DOHH2 (cell line): ENCODE results near the gene PLEKHB2.

Source experiments
- H3F3A ChIP-seq: fragments of 200-600 bp; sonication (generic), shearing (Covaris generic); 2 replicates; pipeline ENCODE4 v1.6.0; 2016; ENCODE audit warnings: antibody characterized with exemption, mild to moderate bottlenecking; ENCODE audit not compliant: control insufficient read depth, insufficient read depth
- H3K27ac ChIP-seq: fragments of 200-600 bp; sonication (generic); 2 replicates; pipeline ENCODE4 v1.5.1; 2014; ENCODE audit warnings: low read depth, mild to moderate bottlenecking, low read length, moderate library complexity
- H3K27me3 ChIP-seq: fragments of 200-600 bp; sonication (generic); 2 replicates; pipeline ENCODE4 v1.6.1; 2014; ENCODE audit warnings: mild to moderate bottlenecking, low read length, mixed read lengths; ENCODE audit not compliant: control insufficient read depth
- H3K36me3 ChIP-seq: fragments of 200-600 bp; sonication (generic); 2 replicates; pipeline ENCODE4 v1.6.1; 2014; ENCODE audit warnings: mild to moderate bottlenecking, low read length, moderate library complexity, mixed read lengths; ENCODE audit not compliant: control insufficient read depth
- H3K4me1 ChIP-seq: fragments of 200-600 bp; sonication (generic); 2 replicates; pipeline ENCODE4 v1.6.1; 2014; ENCODE audit warnings: mild to moderate bottlenecking, low read length, mixed read lengths; ENCODE audit not compliant: control insufficient read depth
- H3K4me2 ChIP-seq: fragments of 200-600 bp; sonication (generic); 2 replicates; pipeline ENCODE4 v1.6.0; 2014; ENCODE audit warnings: mild to moderate bottlenecking, low read length, moderate library complexity
- H3K4me3 ChIP-seq: fragments of 200-600 bp; sonication (generic); 2 replicates; pipeline ENCODE4 v1.5.1; 2014; ENCODE audit warnings: mild to moderate bottlenecking, low read length, mixed read lengths
- H3K79me2 ChIP-seq: fragments of 200-600 bp; sonication (generic); 2 replicates; pipeline ENCODE4 v1.6.1; 2014; ENCODE audit warnings: mild to moderate bottlenecking, low read length, mixed read lengths; ENCODE audit not compliant: control insufficient read depth
- H3K9me2 ChIP-seq: fragments of 200-600 bp; sonication (generic); replicated peaks from 2 replicates; pipeline ENCODE4 v1.6.1; 2014; ENCODE audit warnings: mild to moderate bottlenecking, low read length, mixed read lengths; ENCODE audit not compliant: control insufficient read depth
- H3K9me3 ChIP-seq: fragments of 200-600 bp; sonication (generic); 2 replicates; pipeline ENCODE4 v1.6.1; 2014; ENCODE audit warnings: antibody characterized with exemption, low read length, mixed read lengths; ENCODE audit not compliant: control insufficient read depth, insufficient read depth
- H4K20me1 ChIP-seq: fragments of 200-600 bp; sonication (generic); 2 replicates; pipeline ENCODE4 v1.6.0; 2014; ENCODE audit warnings: low read depth, mild to moderate bottlenecking, antibody characterized with exemption, low read length, moderate library complexity; ENCODE audit not compliant: control insufficient read depth, insufficient read depth
- CTCF ChIP-seq: fragments of 200-600 bp; sonication (generic); IDR thresholded peaks from one replicate; pipeline ENCODE4 v1.5.1; 2014; ENCODE audit warnings: antibody characterized with exemption, mild to moderate bottlenecking, low read depth, low read length; ENCODE audit not compliant: poor library complexity, severe bottlenecking
- EZH2phosphoT487 ChIP-seq: fragments of 200-600 bp; sonication (generic); IDR thresholded peaks from 2 replicates; pipeline ENCODE4 v1.6.1; 2017; ENCODE audit warnings: borderline replicate concordance, mild to moderate bottlenecking, antibody characterized with exemption, low read length, moderate library complexity, mixed read lengths

The PLEKHB2 gene

GRCh38 chr2:131123192-131123591, 18.1 kb downstream of the PLEKHB2 start:
- H3K36me3 ChIP-seq = peaks cover 53% of the 10 kb centered on the region
- H3K9me2 ChIP-seq = no peaks in the 10 kb centered on the region
- TF ChIP-seq CTCF (no peak), EZH2phosphoT487 (no peak)
- no peak overlapping the region for H3K4me3 ChIP-seq
- H3K79me2 ChIP-seq = peaks cover 56% of the 10 kb centered on the region
- no peaks in the 10 kb centered on the region for H3F3A ChIP-seq
- H3K27ac ChIP-seq = no peak overlapping the region
- H3K4me1 ChIP-seq = no peaks in the 10 kb centered on the region
- no peaks in the 10 kb centered on the region for H3K9me3 ChIP-seq
- H4K20me1 ChIP-seq = peaks cover 6% of the 10 kb centered on the region; the same call in 1 of the 2 replicates
- H3K27me3 ChIP-seq = no peaks in the 10 kb centered on the region
- H3K4me2 ChIP-seq = no peak overlapping the region

- Histone ChIP-seq H3K27ac (no peak overlapping the region), H3K9me3 (no peaks in the 10 kb centered on the region), H4K20me1 (peaks cover 6% of the 10 kb centered on the region; the same call in 1 of the 2 replicates), H3K4me3 (no peak overlapping the region), H3K9me2 (no peaks in the 10 kb centered on the region), H3K4me2 (no peak overlapping the region), H3K36me3 (peaks cover 71% of the 10 kb centered on the region), H3F3A (no peaks in the 10 kb centered on the region), H3K79me2 (peaks cover 37% of the 10 kb centered on the region), H3K27me3 (no peaks in the 10 kb centered on the region), H3K4me1 (no peaks in the 10 kb centered on the region)
- TF ChIP-seq CTCF = no peak
- no peak for TF ChIP-seq EZH2phosphoT487
Observed at GRCh38 chr2:131125195-131125757, 20.1 kb downstream of the PLEKHB2 start.

- Histone ChIP-seq H3K9me2 (no peaks in the 10 kb centered on the region), H3K27me3 (no peaks in the 10 kb centered on the region), H3K79me2 (peaks cover 29% of the 10 kb centered on the region), H3K36me3 (peaks cover 82% of the 10 kb centered on the region), H3K4me3 (no peak overlapping the region), H3K9me3 (no peaks in the 10 kb centered on the region), H3F3A (no peaks in the 10 kb centered on the region), H4K20me1 (peaks cover 6% of the 10 kb centered on the region; the same call in 1 of the 2 replicates), H3K4me2 (no peak overlapping the region), H3K27ac (no peak overlapping the region), H3K4me1 (no peaks in the 10 kb centered on the region)
- no peak for TF ChIP-seq EZH2phosphoT487
- no peak for TF ChIP-seq CTCF
Observed at GRCh38 chr2:131126436-131126835, 21.3 kb downstream of the PLEKHB2 start.
